ENCODE results near the gene USP15.

- no peak for TF ChIP-seq CTCF (IDR thresholded peaks at IDR 0.05)
- no peak for TF ChIP-seq POLR2A (IDR thresholded peaks at IDR 0.05)
These were observed 5.3 kb downstream of the USP15 start for GRCh38 chr12:62265511-62265910.
